SU-DHL-6 (cell line): ENCODE measurements around the gene ERBB4.

ENCODE experiments used
- EZH2phosphoT487 ChIP-seq: fragments of 200-600 bp; sonication (generic), shearing (Covaris generic); conservative IDR thresholded peaks from 2 replicates; pipeline ENCODE4 v1.6.1; 2018; ENCODE audit warnings: mild to moderate bottlenecking, antibody characterized with exemption, low read length, moderate library complexity, mixed read lengths
- TF ChIP-seq, protein P1 (sequence below): fragments of 200-600 bp; sonication (generic); IDR thresholded peaks from one replicate; pipeline ENCODE4 v1.5.1; 2017; ENCODE audit warnings: antibody characterized with exemption, mild to moderate bottlenecking, low read length, moderate library complexity; ENCODE audit not compliant: insufficient read depth, poor library complexity, severe bottlenecking

DNA sequence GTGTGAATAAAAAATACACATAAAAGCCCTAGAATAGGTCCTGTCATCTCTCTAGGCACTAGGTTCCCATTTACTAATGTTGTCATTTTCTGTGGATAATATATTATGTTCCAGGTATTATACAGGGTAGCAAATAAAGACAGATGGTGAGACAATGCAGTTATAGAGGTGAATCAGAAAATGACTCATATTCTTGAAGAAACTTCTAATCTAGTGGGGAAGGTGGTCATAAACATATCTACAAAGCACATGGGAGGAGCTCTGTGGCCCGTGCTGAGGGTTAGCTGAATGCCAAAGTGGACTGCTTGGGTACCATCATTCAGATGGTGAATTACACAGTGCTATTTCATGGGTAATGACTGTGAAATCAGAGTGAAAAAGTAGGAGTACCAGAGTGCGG, 700.9 kb downstream of the ERBB4 start:
- TF ChIP-seq, protein P1, sequence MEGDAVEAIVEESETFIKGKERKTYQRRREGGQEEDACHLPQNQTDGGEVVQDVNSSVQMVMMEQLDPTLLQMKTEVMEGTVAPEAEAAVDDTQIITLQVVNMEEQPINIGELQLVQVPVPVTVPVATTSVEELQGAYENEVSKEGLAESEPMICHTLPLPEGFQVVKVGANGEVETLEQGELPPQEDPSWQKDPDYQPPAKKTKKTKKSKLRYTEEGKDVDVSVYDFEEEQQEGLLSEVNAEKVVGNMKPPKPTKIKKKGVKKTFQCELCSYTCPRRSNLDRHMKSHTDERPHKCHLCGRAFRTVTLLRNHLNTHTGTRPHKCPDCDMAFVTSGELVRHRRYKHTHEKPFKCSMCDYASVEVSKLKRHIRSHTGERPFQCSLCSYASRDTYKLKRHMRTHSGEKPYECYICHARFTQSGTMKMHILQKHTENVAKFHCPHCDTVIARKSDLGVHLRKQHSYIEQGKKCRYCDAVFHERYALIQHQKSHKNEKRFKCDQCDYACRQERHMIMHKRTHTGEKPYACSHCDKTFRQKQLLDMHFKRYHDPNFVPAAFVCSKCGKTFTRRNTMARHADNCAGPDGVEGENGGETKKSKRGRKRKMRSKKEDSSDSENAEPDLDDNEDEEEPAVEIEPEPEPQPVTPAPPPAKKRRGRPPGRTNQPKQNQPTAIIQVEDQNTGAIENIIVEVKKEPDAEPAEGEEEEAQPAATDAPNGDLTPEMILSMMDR, result no peak
- no peak for TF ChIP-seq EZH2phosphoT487
